Fibroblast of skin of left biceps (primary cell): ENCODE measurements around the gene DMXL2.

ENCODE experiments used
- DNase-seq, 2 experiments: peaks; one replicate each; pipeline ENCODE4 v3.0.0-alpha.2; 2013; ENCODE audit warnings: low read depth in 2 of 2

Gene DMXL2

DNA sequence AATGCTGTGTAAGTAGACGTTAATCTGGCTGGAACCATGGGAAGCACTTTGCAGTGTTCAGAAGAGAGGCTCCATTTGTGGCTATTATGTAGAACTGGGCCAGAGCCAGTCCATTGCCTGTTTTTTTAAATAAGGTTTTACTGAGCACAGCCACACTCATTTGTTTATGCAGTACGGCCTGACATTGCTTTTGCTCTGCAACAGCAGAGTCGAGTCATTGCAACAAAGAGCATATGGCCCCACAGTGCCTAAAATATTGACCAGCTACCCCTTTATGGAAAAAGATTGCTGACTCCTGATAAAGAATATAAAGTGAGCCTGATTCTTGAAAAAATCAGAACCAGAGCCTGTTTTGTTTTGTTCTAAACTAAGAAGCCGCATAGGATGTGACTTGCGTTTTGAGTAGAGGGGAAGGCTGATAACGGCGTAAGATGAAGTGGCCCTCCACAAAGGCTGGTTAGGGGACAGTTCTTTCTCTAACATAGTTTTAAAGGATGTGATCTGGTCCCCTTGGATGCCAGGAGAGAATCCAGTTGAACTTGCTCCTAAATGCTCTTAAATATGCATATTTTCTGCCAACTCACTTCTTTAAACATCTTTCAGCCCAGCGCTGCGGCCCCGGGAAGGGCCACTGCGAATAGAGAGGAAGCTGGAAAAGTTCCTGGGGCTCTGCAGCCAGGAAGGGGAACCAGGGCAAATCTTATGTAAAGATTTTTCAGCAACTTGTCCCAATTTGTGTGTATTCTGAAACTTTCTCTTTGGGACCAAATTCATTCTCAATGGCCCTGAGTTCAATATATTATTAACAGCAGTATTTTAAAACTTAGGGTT is 216.7 kb downstream of the DMXL2 start:
- no peak for DNase-seq

DNA sequence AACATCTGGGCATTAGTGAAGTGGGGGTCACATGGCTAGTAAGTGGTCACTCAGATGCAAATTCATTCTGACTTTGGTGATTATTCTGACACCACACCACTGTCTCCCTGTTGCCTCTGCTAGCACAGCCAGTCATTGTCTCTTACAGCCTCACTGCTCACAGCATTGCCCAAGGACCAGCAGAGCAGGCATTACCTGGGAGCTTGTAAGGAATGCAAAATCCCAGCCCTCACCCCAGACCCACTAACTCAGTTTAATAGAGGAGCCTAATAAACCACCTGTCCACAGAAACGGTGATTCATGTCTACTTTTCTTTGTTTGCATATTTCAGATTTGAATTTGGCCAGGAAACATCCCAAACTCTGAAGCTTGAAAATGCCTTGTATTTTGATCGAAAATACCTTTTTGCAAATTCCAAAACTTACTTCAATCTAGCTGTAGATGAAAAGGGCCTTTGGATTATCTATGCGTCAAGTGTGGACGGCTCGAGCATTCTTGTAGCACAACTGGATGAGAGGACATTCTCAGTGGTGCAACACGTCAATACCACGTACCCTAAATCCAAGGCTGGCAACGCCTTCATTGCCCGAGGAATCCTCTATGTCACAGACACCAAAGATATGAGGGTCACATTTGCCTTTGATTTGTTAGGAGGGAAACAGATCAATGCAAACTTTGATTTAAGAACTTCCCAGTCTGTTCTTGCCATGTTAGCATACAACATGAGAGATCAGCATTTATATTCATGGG is 218.4 kb downstream of the DMXL2 start:
- no peak for DNase-seq

GRCh38 chr15:51403072-51403878 is 219.3 kb downstream of the DMXL2 start:
- peak; percentile 5 to 17 for DNase-seq

GRCh38 chr15:51401872-51402517 is 220.6 kb downstream of the DMXL2 start:
- DNase-seq, result peak in 1 of 2 experiments; percentile 9

- DNase-seq, result no peak
These were observed 221.4 kb downstream of the DMXL2 start for GRCh38 chr15:51401051-51401780.

DNA sequence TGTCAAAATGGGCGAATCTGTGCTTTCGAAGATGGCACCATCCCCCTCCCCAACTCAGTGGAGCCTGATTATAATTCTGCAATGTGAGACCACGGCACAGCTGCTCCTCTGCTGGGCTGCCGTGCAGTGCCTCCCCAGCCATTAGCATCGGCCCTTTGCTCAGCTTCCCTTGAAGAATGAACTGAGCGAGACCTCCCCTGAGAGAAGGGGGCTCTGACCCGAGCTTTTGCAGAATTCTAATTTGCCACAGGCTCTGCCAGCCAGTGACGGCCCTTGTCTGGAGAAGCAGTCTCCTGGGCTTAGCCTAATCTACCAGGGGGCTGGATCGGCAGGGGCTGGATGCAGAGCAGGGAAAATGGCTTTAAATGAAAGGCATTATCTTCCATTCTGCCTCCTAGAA is 223.9 kb downstream of the DMXL2 start:
- no peak for DNase-seq
